Measurements from ENCODE around the gene RASAL2.

- no peak for TF ChIP-seq CTCF (IDR thresholded peaks at IDR 0.05)
- no peak for TF ChIP-seq EZH2 (IDR thresholded peaks at IDR 0.05; ENCODE audit: borderline replicate concordance, insufficient read depth, low read depth, low read length, poor library complexity, severe bottlenecking)
Observed at GRCh38 chr1:178301141-178301540, 207.2 kb downstream of the RASAL2 start.
